HG03135 (cell line): Measurements from ENCODE around the gene CHKA.

Experiments
- ATAC-seq: cut with Tn5 transposase; IDR thresholded peaks from one replicate; pipeline ENCODE4 v1.9.1; 2021; ENCODE audit warnings: mild to moderate bottlenecking, moderate library complexity; ENCODE audit not compliant: unreplicated experiment

Gene CHKA

GRCh38 chr11:68076371-68077042 is 44.7 kb downstream of the CHKA start:
- no peak for ATAC-seq

- ATAC-seq: no peak
Observed at GRCh38 chr11:68074584-68075352, 46.4 kb downstream of the CHKA start.

GRCh38 chr11:68071281-68072048 is 49.7 kb downstream of the CHKA start:
- ATAC-seq: no peak

GRCh38 chr11:68067991-68068390 is 53.2 kb downstream of the CHKA start:
- no peak for ATAC-seq

GRCh38 chr11:68066742-68067141 is 54.4 kb downstream of the CHKA start:
- ATAC-seq: no peak

- ATAC-seq: no peak
Observed at GRCh38 chr11:68065841-68066240, 55.3 kb downstream of the CHKA start.

- ATAC-seq: no peak
Observed at GRCh38 chr11:68064926-68065325, 56.3 kb downstream of the CHKA start.

GRCh38 chr11:68061508-68061907 is 59.7 kb downstream of the CHKA start:
- no peak for ATAC-seq

GRCh38 chr11:68057807-68058206 is 63.4 kb downstream of the CHKA start:
- ATAC-seq: no peak

GRCh38 chr11:68056317-68057285 is 64.6 kb downstream of the CHKA start:
- no peak for ATAC-seq

GRCh38 chr11:68053981-68054812 is 67.0 kb downstream of the CHKA start:
- ATAC-seq: no peak

- no peak for ATAC-seq
Observed at GRCh38 chr11:68053117-68053516, 68.1 kb downstream of the CHKA start.

GRCh38 chr11:68052137-68052873 is 68.9 kb downstream of the CHKA start:
- ATAC-seq: no peak

- no peak for ATAC-seq
Observed at GRCh38 chr11:68051191-68052136, 69.7 kb downstream of the CHKA start.

- no peak for ATAC-seq
Observed at GRCh38 chr11:68050371-68050841, 70.8 kb downstream of the CHKA start.

GRCh38 chr11:68049509-68050370 is 71.4 kb downstream of the CHKA start:
- no peak for ATAC-seq
